ENCODE data around the gene TMEM119.

Gene TMEM119

GRCh38 chr12:108598553-108599250 lies 818 bp upstream of the TMEM119 start:
- Histone ChIP-seq H3K36me3 (no peaks in the 10 kb centered on the region), H3K27me3 (no peaks in the 10 kb centered on the region), H3K9me3 (no peaks in the 10 kb centered on the region), H3K4me3 (ENCODE audit: low read depth, low read length) (no peak overlapping the region; the same call in 1 of the 2 replicates), H3K4me1 (peaks cover 5% of the 10 kb centered on the region)
- no peak for DNase-seq
- no peak for TF ChIP-seq CTCF (IDR thresholded peaks at IDR 0.05; ENCODE audit: low read depth, low read length)

- peaks cover 5% of the 10 kb centered on the region for H3K4me1 ChIP-seq
- H3K36me3 ChIP-seq, result no peaks in the 10 kb centered on the region
- DNase-seq, result peak; percentile 41
- H3K9me3 ChIP-seq, result no peaks in the 10 kb centered on the region
- TF ChIP-seq CTCF (IDR thresholded peaks at IDR 0.05; ENCODE audit: low read depth, low read length), result no peak
- no peaks in the 10 kb centered on the region for H3K27me3 ChIP-seq
- H3K4me3 ChIP-seq (ENCODE audit: low read depth, low read length), result peak overlapping the region; percentile 58
Observed at GRCh38 chr12:108596854-108597558, 878 bp downstream of the TMEM119 start.

- no peak for DNase-seq
- Histone ChIP-seq H3K27me3 (no peaks in the 10 kb centered on the region), H3K4me1 (peaks cover 5% of the 10 kb centered on the region), H3K9me3 (no peaks in the 10 kb centered on the region), H3K4me3 (ENCODE audit: low read depth, low read length) (no peak overlapping the region), H3K36me3 (no peaks in the 10 kb centered on the region)
- TF ChIP-seq CTCF (IDR thresholded peaks at IDR 0.05; ENCODE audit: low read depth, low read length), result no peak
Observed at GRCh38 chr12:108595711-108596647, 1.9 kb downstream of the TMEM119 start.

- Histone ChIP-seq H3K9me3 (no peaks in the 10 kb centered on the region), H3K27me3 (no peaks in the 10 kb centered on the region), H3K4me1 (peaks cover 5% of the 10 kb centered on the region), H3K4me3 (ENCODE audit: low read depth, low read length) (no peak overlapping the region), H3K36me3 (no peaks in the 10 kb centered on the region)
- no peak for TF ChIP-seq CTCF (IDR thresholded peaks at IDR 0.05; ENCODE audit: low read depth, low read length)
- DNase-seq, result no peak
Observed at GRCh38 chr12:108594960-108595710, 2.7 kb downstream of the TMEM119 start.

GRCh38 chr12:108594323-108594903 lies 3.5 kb downstream of the TMEM119 start:
- no peak for TF ChIP-seq CTCF (IDR thresholded peaks at IDR 0.05; ENCODE audit: low read depth, low read length)
- Histone ChIP-seq H3K36me3 (no peaks in the 10 kb centered on the region), H3K4me1 (peaks cover 5% of the 10 kb centered on the region), H3K9me3 (no peaks in the 10 kb centered on the region), H3K27me3 (no peaks in the 10 kb centered on the region), H3K4me3 (ENCODE audit: low read depth, low read length) (no peak overlapping the region)
- no peak for DNase-seq

Data from BE2C (cell line).